HepG2 (cell line): ENCODE measurements around the gene FBXL13. TPM values are rescaled to one million over a fixed set of nuclear protein-coding genes. Genes with fewer than 3 reads are reported as not detected.

Experiments
- CEBPG ChIP-seq: IDR thresholded peaks from 2 replicates; pipeline ENCODE4 v1.6.1; 2016
- FOSL2 ChIP-seq: sonication (generic); formaldehyde crosslinking; IDR thresholded peaks from 2 replicates; pipeline ENCODE4 v1.4.0; 2020; ENCODE audit warnings: missing genetic modification reagents
- GATAD2A ChIP-seq: IDR thresholded peaks from 2 replicates; pipeline ENCODE4 v1.6.1; 2016
- HNF4G ChIP-seq, 2 experiments: sonication (generic) in 1 of 2; formaldehyde crosslinking in 1 of 2; IDR thresholded peaks; 2 replicates each; pipeline versions ENCODE4 v1.4.0 to v1.6.1; 2011 to 2020; ENCODE audit warnings: borderline replicate concordance in 2 of 2, low read depth in 2 of 2, mild to moderate bottlenecking in 2 of 2, low read length in 1 of 2, missing genetic modification reagents in 1 of 2, moderate library complexity in 1 of 2
- JUNB ChIP-seq: sonication (generic); formaldehyde crosslinking; IDR thresholded peaks from 2 replicates; pipeline ENCODE4 v1.8.0; 2022; ENCODE audit warnings: missing genetic modification reagents, mild to moderate bottlenecking, borderline replicate concordance
- MIER3 ChIP-seq: IDR thresholded peaks from 2 replicates; pipeline ENCODE4 v1.6.1; 2016; ENCODE audit warnings: missing compliant biosample characterization, borderline replicate concordance
- PAF1 ChIP-seq: IDR thresholded peaks from 2 replicates; pipeline ENCODE4 v1.6.1; 2016; ENCODE audit warnings: missing genetic modification reagents, missing compliant biosample characterization
- PCBP2 ChIP-seq: fragments of 200-400 bp; formaldehyde crosslinking; optimal IDR thresholded peaks from 2 replicates; pipeline ENCODE3; 2018; ENCODE audit warnings: low read length, low read depth; ENCODE audit not compliant: poor library complexity, severe bottlenecking
- PHF20 ChIP-seq: sonication (generic); formaldehyde crosslinking; IDR thresholded peaks from 2 replicates; pipeline ENCODE4 v1.5.0; 2020; ENCODE audit warnings: mild to moderate bottlenecking, missing genetic modification reagents
- PLRG1 ChIP-seq: fragments of 450-650 bp; conservative IDR thresholded peaks from 2 replicates; pipeline ENCODE4 v1.6.1; 2016
- POGZ ChIP-seq: sonication (generic); formaldehyde crosslinking; IDR thresholded peaks from 2 replicates; pipeline ENCODE4 v1.4.0; 2020; ENCODE audit warnings: mild to moderate bottlenecking, missing genetic modification reagents
- RFXAP ChIP-seq: sonication (generic); formaldehyde crosslinking; IDR thresholded peaks from 2 replicates; pipeline ENCODE4 v1.4.0; 2020; ENCODE audit warnings: missing genetic modification reagents, borderline replicate concordance
- U2AF2 ChIP-seq: fragments of 200-400 bp; formaldehyde crosslinking; IDR thresholded peaks from 2 replicates; pipeline ENCODE4 v1.6.1; 2017; ENCODE audit warnings: low read depth, mild to moderate bottlenecking, low read length
- ZNF136 ChIP-seq: sonication (generic); formaldehyde crosslinking; IDR thresholded peaks from 2 replicates; pipeline ENCODE4 v1.8.1; 2022; ENCODE audit warnings: low read depth, mild to moderate bottlenecking, moderate library complexity, missing genetic modification reagents
- ZNF264 ChIP-seq: sonication (generic); formaldehyde crosslinking; IDR thresholded peaks from 2 replicates; pipeline ENCODE4 v1.4.0; 2020; ENCODE audit warnings: missing genetic modification reagents
- ZNF354B ChIP-seq: sonication (generic); formaldehyde crosslinking; IDR thresholded peaks from 2 replicates; pipeline ENCODE4 v1.8.0; 2022; ENCODE audit warnings: mild to moderate bottlenecking, missing genetic modification reagents
- ZNF776 ChIP-seq: sonication (generic); formaldehyde crosslinking; IDR thresholded peaks from 2 replicates; pipeline ENCODE4 v1.4.0; 2020; ENCODE audit warnings: mild to moderate bottlenecking, missing genetic modification reagents
- ZNF891 ChIP-seq: sonication (generic); formaldehyde crosslinking; IDR thresholded peaks from 2 replicates; pipeline ENCODE4 v1.5.0; 2020; ENCODE audit warnings: mild to moderate bottlenecking, missing genetic modification reagents
- polyA plus RNA-seq, 8 experiments: library from polyadenylated mRNA; depleted of rRNA in 3 of 8; stranded (reverse) in 7 of 8; unstranded in 1 of 8; fragments of >200 nt; fragmentation: Illumina TruSeq in 4 of 8; extraction: Trizol in 4 of 8; gene quantifications; 2 replicates each; pipeline versions ENCODE4 v1.2.1 to v1.2.3, GENCODE V29; 2011 to 2016; ENCODE audit warnings: low read depth in 4 of 8, missing spikeins in 1 of 8, mixed read lengths in 1 of 8; ENCODE audit not compliant: insufficient read depth in 1 of 8
- total RNA-seq, 5 experiments: library from RNA; depleted of rRNA; stranded (reverse); fragments of >200 nt; fragmentation: Illumina TruSeq; extraction: Trizol; gene quantifications; 2 replicates each; pipeline ENCODE4 v1.2.3, GENCODE V29; 2016; ENCODE audit warnings: low read depth in 1 of 5
- TF ChIP-seq, protein P1 (sequence below): sonication (generic); formaldehyde crosslinking; conservative IDR thresholded peaks from 2 replicates; pipeline ENCODE4 v1.4.0; 2020; ENCODE audit warnings: missing genetic modification reagents
- TF ChIP-seq, protein P2 (sequence below): IDR thresholded peaks from 2 replicates; pipeline ENCODE4 v1.6.1; 2016; ENCODE audit warnings: low read depth
- TF ChIP-seq, protein P3 (sequence below): IDR thresholded peaks from 2 replicates; pipeline ENCODE4 v1.6.1; 2016; ENCODE audit warnings: missing compliant biosample characterization, missing genetic modification reagents, borderline replicate concordance
- TF ChIP-seq, protein P4 (sequence below), 2 experiments: sonication (generic) in 1 of 2; formaldehyde crosslinking in 1 of 2; IDR thresholded peaks; 2 replicates each; pipeline versions ENCODE4 v1.5.1 to v1.6.1; 2011 to 2020; ENCODE audit warnings: borderline replicate concordance in 1 of 2, low read depth in 1 of 2, low read length in 1 of 2, mild to moderate bottlenecking in 1 of 2, missing genetic modification reagents in 1 of 2, moderate library complexity in 1 of 2

FBXL13 gene
- total and polyA plus RNA-seq, 2 of the 13 experiments (the other 11 are each of a cell fraction or from before 2014, with no cell fraction given): 0.24 to 0.77 TPM

DNA sequence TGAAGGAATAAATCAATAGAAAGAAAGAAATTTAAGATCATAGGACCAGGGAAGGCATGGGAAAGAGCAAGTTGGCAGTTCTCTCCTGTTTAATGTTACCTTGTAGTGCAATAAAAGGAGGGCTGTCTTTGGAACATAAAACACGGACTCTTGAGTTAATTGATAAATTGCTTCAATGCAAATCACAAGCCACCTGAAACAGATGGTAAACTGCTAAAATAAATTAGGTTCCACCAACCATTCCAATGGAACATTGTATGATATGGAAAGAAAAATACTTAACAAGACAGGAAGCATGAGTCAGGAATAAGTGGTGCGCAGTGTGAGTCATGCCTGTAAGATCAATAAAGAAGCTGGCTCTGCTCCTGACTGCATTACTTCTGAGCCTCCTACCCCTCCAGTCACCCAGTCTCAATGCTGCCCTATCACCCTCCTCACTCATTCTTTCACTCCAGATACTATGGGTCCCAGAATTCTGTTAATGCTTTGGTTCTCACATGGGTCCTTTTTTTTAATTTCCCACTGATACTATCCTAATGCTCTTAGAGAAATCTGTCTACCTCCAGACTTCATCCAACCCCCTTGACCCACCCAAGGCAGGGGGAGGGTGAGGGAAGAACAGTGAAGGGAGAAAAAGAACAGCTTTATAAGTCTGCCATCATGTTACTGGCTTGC lies 82.9 kb downstream of the FBXL13 start (continued):
- TF ChIP-seq ZNF136 (CRISPR knock-in tag) (no peak), PLRG1 (no peak), MIER3 (CRISPR knock-in tag) (no peak), ZNF776 (CRISPR knock-in tag) (no peak), CEBPG (CRISPR knock-in tag) (no peak), PCBP2 (no peak), ZNF891 (no peak), FOSL2 (peak; percentile 98), U2AF2 (no peak), ZNF264 (CRISPR knock-in tag) (no peak), POGZ (CRISPR knock-in tag) (no peak), PAF1 (CRISPR knock-in tag) (no peak), GATAD2A (CRISPR knock-in tag) (peak; percentile 57), RFXAP (no peak), JUNB (CRISPR knock-in tag) (peak; percentile 78; the same call in 1 of the 2 replicates), ZNF354B (CRISPR knock-in tag) (no peak), HNF4G (IDR thresholded peaks at IDR 0.05; ENCODE audit: borderline replicate concordance, low read depth, low read length) (no peak), HNF4G (CRISPR knock-in tag; IDR thresholded peaks at IDR 0.05; ENCODE audit: borderline replicate concordance, low read depth) (no peak), PHF20 (CRISPR knock-in tag) (no peak)
- TF ChIP-seq, protein P1, sequence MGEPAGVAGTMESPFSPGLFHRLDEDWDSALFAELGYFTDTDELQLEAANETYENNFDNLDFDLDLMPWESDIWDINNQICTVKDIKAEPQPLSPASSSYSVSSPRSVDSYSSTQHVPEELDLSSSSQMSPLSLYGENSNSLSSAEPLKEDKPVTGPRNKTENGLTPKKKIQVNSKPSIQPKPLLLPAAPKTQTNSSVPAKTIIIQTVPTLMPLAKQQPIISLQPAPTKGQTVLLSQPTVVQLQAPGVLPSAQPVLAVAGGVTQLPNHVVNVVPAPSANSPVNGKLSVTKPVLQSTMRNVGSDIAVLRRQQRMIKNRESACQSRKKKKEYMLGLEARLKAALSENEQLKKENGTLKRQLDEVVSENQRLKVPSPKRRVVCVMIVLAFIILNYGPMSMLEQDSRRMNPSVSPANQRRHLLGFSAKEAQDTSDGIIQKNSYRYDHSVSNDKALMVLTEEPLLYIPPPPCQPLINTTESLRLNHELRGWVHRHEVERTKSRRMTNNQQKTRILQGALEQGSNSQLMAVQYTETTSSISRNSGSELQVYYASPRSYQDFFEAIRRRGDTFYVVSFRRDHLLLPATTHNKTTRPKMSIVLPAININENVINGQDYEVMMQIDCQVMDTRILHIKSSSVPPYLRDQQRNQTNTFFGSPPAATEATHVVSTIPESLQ (CRISPR knock-in tag): no peak
- TF ChIP-seq, protein P2, sequence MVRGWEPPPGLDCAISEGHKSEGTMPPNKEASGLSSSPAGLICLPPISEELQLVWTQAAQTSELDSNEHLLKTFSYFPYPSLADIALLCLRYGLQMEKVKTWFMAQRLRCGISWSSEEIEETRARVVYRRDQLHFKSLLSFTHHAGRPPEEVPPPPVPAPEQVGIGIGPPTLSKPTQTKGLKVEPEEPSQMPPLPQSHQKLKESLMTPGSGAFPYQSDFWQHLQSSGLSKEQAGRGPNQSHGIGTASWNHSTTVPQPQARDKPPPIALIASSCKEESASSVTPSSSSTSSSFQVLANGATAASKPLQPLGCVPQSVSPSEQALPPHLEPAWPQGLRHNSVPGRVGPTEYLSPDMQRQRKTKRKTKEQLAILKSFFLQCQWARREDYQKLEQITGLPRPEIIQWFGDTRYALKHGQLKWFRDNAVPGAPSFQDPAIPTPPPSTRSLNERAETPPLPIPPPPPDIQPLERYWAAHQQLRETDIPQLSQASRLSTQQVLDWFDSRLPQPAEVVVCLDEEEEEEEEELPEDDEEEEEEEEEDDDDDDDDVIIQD (CRISPR knock-in tag): no peak
- TF ChIP-seq, protein P3, sequence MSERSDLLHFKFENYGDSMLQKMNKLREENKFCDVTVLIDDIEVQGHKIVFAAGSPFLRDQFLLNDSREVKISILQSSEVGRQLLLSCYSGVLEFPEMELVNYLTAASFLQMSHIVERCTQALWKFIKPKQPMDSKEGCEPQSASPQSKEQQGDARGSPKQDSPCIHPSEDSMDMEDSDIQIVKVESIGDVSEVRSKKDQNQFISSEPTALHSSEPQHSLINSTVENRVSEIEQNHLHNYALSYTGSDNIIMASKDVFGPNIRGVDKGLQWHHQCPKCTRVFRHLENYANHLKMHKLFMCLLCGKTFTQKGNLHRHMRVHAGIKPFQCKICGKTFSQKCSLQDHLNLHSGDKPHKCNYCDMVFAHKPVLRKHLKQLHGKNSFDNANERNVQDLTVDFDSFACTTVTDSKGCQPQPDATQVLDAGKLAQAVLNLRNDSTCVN: no peak
- TF ChIP-seq, protein P4, sequence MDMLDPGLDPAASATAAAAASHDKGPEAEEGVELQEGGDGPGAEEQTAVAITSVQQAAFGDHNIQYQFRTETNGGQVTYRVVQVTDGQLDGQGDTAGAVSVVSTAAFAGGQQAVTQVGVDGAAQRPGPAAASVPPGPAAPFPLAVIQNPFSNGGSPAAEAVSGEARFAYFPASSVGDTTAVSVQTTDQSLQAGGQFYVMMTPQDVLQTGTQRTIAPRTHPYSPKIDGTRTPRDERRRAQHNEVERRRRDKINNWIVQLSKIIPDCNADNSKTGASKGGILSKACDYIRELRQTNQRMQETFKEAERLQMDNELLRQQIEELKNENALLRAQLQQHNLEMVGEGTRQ (IDR thresholded peaks at IDR 0.05; ENCODE audit: low read depth, low read length): no peak
- TF ChIP-seq, protein P4 (CRISPR knock-in tag; IDR thresholded peaks at IDR 0.05; ENCODE audit: borderline replicate concordance): no peak
